AG04449 (cell line): ENCODE measurements around the gene RPL36A.
A peak's percentile ranks its signal among the peaks of the same experiment; 100 is the strongest.

Experiments
- CTCF ChIA-PET: fragments of 350-600 bp; formaldehyde crosslinking; extraction: SDS; loops from one replicate; lab custom pipeline; 2021; ENCODE audit warnings: antibody characterized with exemption; lab: Yijun Ruan, JAX
- POLR2A ChIA-PET: fragments of 400-600, 350-600 bp; formaldehyde crosslinking; extraction: SDS; loops from one replicate; lab custom pipeline; 2020; ENCODE audit warnings: antibody characterized with exemption, inconsistent platforms; lab: Yijun Ruan, JAX
- DNase-seq: peaks from one replicate; pipeline ENCODE4 v3.0.0-alpha.2; 2010; ENCODE audit warnings: low read depth, low spot score
- H3K4me3 ChIP-seq: 2 replicates; pipeline ENCODE4 v1.5.1; 2011; ENCODE audit warnings: low read depth, mild to moderate bottlenecking, control low read depth, low read length
- TF ChIP-seq, protein P1 (sequence below): IDR thresholded peaks from one replicate; pipeline ENCODE4 v1.5.1; 2011; ENCODE audit warnings: mild to moderate bottlenecking, moderate library complexity, low read length, control low read depth, inconsistent platforms; ENCODE audit not compliant: insufficient read depth; ENCODE audit errors: missing control alignments

Gene RPL36A

DNA sequence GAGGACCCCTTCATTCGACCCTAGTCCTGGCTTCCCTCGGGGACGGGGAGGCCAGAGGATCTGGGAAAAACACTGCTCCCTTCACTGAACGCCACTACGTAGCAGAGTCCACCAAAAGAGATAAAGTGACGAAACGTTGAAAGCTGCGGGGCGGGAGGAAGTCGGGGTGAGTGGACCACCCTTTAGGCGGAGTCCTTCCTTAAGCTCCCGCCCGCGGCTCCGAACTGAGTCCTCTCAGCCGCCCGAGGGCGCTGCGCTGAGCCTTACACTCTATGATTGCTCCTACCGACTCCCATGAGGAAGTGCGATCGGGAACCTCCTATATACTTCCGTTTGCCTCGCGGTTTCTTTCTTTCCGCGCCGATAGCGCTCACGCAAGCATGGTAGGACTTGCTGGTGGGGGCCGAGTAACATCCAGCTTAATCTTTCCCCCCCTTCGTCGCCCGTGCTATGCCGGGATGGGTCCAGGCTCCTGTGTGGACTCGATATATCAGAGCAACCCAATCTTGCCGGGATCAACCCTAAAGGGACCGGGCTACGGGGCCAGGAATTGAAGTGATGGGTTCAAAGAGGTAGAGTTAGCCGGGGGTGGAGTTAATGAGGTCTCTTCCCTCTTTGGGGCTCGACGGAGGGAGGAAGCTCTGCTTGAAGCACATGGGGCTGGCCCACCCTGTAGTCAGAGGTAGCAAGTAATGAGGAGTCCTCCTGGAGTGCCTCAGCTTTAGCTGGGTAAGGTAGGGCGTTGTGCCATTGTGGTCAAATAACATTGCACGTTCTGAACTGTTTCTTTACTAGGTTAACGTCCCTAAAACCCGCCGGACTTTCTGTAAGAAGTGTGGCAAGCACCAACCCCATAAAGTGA, at the start of gene RPL36A:
RPL36A (plus strand) TSS at position 348 of the 862 bp plus-strand sequence; CDS start at position 381, 33 bp downstream.
- DNase-seq, result peak; percentile 49
- peak within 1 kb of the TSS; percentile 74 for H3K4me3 ChIP-seq
- POLR2A ChIA-PET, result interaction anchor here (0.6 to 2.0 kb wide), 12 partner anchors 13 to 706 kb away, joined by 3 to 17 read pairs (median 4); partner anchors contain the start of genes ARMCX2, ARMCX4, GLA and HNRNPH2
- TF ChIP-seq, protein P1, sequence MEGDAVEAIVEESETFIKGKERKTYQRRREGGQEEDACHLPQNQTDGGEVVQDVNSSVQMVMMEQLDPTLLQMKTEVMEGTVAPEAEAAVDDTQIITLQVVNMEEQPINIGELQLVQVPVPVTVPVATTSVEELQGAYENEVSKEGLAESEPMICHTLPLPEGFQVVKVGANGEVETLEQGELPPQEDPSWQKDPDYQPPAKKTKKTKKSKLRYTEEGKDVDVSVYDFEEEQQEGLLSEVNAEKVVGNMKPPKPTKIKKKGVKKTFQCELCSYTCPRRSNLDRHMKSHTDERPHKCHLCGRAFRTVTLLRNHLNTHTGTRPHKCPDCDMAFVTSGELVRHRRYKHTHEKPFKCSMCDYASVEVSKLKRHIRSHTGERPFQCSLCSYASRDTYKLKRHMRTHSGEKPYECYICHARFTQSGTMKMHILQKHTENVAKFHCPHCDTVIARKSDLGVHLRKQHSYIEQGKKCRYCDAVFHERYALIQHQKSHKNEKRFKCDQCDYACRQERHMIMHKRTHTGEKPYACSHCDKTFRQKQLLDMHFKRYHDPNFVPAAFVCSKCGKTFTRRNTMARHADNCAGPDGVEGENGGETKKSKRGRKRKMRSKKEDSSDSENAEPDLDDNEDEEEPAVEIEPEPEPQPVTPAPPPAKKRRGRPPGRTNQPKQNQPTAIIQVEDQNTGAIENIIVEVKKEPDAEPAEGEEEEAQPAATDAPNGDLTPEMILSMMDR, result peak; percentile 77
- CTCF ChIA-PET, result interaction anchor here (0.6 to 1.5 kb wide), 13 partner anchors 9 to 264 kb away, joined by 3 to 11 read pairs (median 4); no protein-coding TSS in a partner anchor

DNA sequence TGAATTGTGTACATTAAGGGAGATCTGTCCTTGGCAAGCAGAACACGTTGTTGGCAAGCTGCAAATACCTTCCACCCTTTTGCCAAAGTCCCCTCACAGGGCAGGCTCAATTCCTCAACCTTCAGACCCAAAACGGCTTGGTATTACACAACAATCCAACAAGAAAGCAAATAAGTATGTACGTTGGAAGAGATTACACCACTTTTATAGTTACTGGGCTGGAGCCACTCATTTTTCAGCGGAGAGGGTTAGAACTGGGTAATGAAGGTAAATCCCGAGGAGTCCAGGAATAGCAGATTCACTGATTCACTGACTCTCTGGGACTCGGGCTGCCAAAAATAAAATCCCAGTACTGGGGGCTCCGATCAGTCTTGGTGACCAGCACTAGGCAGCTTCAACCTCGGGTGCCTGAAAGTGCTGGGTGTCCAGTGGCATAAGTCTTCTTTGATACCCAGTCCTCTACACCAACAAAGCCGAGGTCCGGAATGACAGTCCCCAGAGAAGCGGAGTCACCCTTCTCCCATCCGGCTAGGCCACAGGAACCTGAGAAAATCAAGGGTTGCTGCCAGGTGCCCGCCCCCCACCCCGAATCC, 42.9 kb upstream of the RPL36A start:
- H3K4me3 ChIP-seq, result peak overlapping the region; percentile 80
- no peak for DNase-seq
- TF ChIP-seq, protein P1, result no peak
- ChIA-PET CTCF (no interaction called here), POLR2A (interaction anchor here (1.8 kb wide), 1 partner anchor 43 kb away, joined by 11 read pairs; the partner anchor contains the start of gene RPL36A)

DNA sequence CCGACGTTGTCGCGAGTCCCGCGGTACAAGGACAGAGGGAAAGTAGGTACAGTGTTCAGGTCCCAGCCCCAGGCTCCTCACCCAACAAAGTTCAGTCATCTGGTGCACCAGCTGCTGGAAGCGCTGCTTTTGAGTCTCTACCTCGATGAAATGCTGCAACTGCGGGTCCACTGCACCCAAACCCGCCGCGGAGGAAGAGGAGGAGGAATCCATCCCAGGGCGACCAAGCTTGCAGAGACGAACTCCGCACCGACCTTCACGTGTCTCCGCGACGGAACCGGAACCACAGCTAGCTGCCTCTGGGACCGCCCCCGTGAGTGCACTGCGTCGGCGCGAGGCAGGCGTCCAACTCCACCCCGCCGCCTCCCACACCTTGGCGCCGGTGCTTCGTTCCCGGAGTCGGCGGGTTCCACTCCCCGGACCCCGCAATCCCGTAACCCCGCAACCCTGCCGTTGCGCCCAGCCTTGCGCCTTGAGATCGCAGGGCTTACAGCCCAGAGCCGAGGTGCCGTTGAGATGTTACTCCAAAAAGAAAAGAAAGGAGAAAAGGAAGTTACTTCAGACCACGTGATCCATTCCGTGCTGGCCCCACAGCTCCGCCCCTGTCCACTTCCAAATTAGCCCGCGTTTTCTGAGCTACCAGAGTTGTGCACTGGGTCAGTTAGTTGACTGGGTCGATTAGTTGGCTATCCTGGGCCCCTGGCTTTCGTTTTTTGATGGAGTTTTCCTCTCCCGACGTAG, 42.2 kb upstream of the RPL36A start, which contains the start of gene TIMM8A:
TIMM8A (minus strand) TSS at position 291 of the 741 bp plus-strand sequence; CDS start at position 213, 78 bp downstream.
- TF ChIP-seq, protein P1, result no peak
- CTCF ChIA-PET, result interaction anchor here (2.1 kb wide), 1 partner anchor 10 kb away, joined by 6 read pairs; no protein-coding TSS in a partner anchor
- peak within 1 kb of the TSS; percentile 80 for H3K4me3 ChIP-seq
- POLR2A ChIA-PET, result interaction anchor here (1.2 to 1.8 kb wide), 2 partner anchors 42 to 129 kb away, joined by 4 to 11 read pairs; partner anchors contain the start of genes DRP2 and RPL36A
- no peak for DNase-seq

DNA sequence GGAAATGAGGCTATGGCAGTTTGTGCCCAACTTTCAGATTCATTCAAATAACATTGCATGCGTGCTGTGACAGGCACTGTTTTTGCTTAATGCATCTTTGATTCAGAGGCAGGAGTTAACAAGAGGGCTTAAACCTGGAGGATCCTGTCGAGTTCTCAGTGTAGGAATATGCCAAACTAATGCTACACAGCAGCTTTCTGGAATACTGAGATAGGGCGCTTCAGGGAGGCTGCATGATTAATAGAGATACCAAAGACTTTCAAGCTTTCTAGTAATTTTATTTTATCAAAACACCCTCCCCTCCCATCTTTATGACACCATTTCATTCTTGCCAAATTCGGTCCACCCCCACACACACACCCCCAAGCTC, 41.6 kb upstream of the RPL36A start:
- POLR2A ChIA-PET, result interaction anchor here (1.2 to 1.8 kb wide), 2 partner anchors 42 to 130 kb away, joined by 4 to 11 read pairs; partner anchors contain the start of genes DRP2 and RPL36A

DNA sequence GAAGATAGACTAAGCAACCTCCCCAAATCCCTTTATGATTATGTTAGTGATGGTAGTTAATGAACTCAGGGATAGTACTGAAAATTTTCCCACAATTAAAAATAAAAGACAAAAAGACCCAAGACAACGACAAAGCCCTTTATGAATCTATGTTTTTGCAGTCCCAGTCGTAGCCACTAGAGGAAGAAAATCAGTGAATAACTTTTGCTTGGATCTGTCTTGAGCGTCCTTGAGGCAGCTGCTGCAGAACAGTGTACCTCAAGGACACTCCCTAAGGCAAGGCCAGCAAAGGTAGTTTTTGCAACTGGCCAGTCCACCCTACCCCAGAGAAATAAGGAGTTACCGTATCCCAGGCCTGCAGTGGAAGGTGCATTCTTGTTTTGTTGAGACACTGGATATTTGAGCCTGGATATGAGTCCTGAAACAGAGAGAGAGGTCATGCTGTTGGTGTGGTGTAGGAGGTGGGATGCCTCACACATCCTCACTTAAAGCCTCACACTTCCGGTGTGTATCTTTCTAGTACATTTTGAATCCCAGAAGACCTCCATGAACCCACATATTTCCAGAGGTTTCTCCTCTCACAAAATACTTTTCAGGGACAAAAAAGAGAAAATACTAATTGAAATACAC, 33.5 kb upstream of the RPL36A start:
- H3K4me3 ChIP-seq, result no peak overlapping the region
- CTCF ChIA-PET, result no interaction called here
- POLR2A ChIA-PET, result no interaction called here
- DNase-seq, result no peak
- TF ChIP-seq, protein P1, result peak; percentile 10

More for the DNA sequence above, 41.6 kb upstream of the RPL36A start:
- TF ChIP-seq, protein P1, result no peak
- DNase-seq, result no peak
- CTCF ChIA-PET, result interaction anchor here (2.1 kb wide), 1 partner anchor 10 kb away, joined by 6 read pairs; no protein-coding TSS in a partner anchor
- peak overlapping the region; percentile 80 for H3K4me3 ChIP-seq
